GM19239 (cell line): ENCODE results near the gene HMCN1.

Source experiments
- DNase-seq: peaks from one replicate; pipeline ENCODE4 v3.0.0; 2011; ENCODE audit warnings: low spot score; ENCODE audit not compliant: insufficient read length
- FAIRE-seq: peaks from 2 replicates; lab custom pipeline; 2011; peaks lifted over from hg19 to GRCh38; lab: Jason Lieb, UNC

The HMCN1 gene

GRCh38 chr1:185991266-185991665 is 257.1 kb downstream of the HMCN1 start:
- no peak for DNase-seq
- FAIRE-seq: no peak

GRCh38 chr1:185996211-185996610 is 262.0 kb downstream of the HMCN1 start:
- no peak for FAIRE-seq
- DNase-seq: no peak

- FAIRE-seq: no peak
- DNase-seq: no peak
These were observed 264.2 kb downstream of the HMCN1 start for GRCh38 chr1:185998391-185998790.

- FAIRE-seq (no peak), DNase-seq (no peak)
These were observed 268.2 kb downstream of the HMCN1 start for GRCh38 chr1:186002406-186002805.

- no peak for FAIRE-seq
- no peak for DNase-seq
These were observed 275.0 kb downstream of the HMCN1 start for GRCh38 chr1:186009039-186009737.

GRCh38 chr1:186014370-186015037 is 280.3 kb downstream of the HMCN1 start:
- FAIRE-seq (no peak), DNase-seq (no peak)

- FAIRE-seq (no peak), DNase-seq (no peak)
These were observed 282.7 kb downstream of the HMCN1 start for GRCh38 chr1:186016856-186017255.

GRCh38 chr1:186022184-186022583 is 288.0 kb downstream of the HMCN1 start:
- DNase-seq (no peak), FAIRE-seq (no peak)

GRCh38 chr1:186026946-186027345 is 292.8 kb downstream of the HMCN1 start:
- FAIRE-seq (no peak), DNase-seq (no peak)

GRCh38 chr1:186027621-186028020 is 293.4 kb downstream of the HMCN1 start:
- DNase-seq (no peak), FAIRE-seq (no peak)

- no peak for FAIRE-seq
- no peak for DNase-seq
These were observed 296.3 kb downstream of the HMCN1 start for GRCh38 chr1:186030453-186030852.

- FAIRE-seq (no peak), DNase-seq (no peak)
These were observed 299.7 kb downstream of the HMCN1 start for GRCh38 chr1:186033847-186034271.

- FAIRE-seq (no peak), DNase-seq (no peak)
These were observed 308.0 kb downstream of the HMCN1 start for GRCh38 chr1:186042230-186042629.

- DNase-seq (no peak), FAIRE-seq (no peak)
These were observed 309.1 kb downstream of the HMCN1 start for GRCh38 chr1:186043296-186043695.

- DNase-seq (no peak), FAIRE-seq (no peak)
These were observed 310.0 kb downstream of the HMCN1 start for GRCh38 chr1:186044079-186044685.

GRCh38 chr1:186046437-186047211 is 312.4 kb downstream of the HMCN1 start:
- DNase-seq (no peak), FAIRE-seq (no peak)

GRCh38 chr1:186050360-186050759 is 316.2 kb downstream of the HMCN1 start:
- DNase-seq: no peak
- FAIRE-seq: no peak

GRCh38 chr1:186054003-186054402 is 319.8 kb downstream of the HMCN1 start:
- DNase-seq (no peak), FAIRE-seq (no peak)

GRCh38 chr1:186054932-186055331 is 320.7 kb downstream of the HMCN1 start:
- DNase-seq (no peak), FAIRE-seq (no peak)

GRCh38 chr1:186055846-186056245 is 321.7 kb downstream of the HMCN1 start:
- FAIRE-seq (no peak), DNase-seq (no peak)

- FAIRE-seq: no peak
These were observed 322.9 kb downstream of the HMCN1 start for GRCh38 chr1:186057086-186057485.

More at GRCh38 chr1:186057086-186057485, 322.9 kb downstream of the HMCN1 start:
- no peak for DNase-seq
